ENCODE data around the gene CARS1.

The CARS1 gene

DNA sequence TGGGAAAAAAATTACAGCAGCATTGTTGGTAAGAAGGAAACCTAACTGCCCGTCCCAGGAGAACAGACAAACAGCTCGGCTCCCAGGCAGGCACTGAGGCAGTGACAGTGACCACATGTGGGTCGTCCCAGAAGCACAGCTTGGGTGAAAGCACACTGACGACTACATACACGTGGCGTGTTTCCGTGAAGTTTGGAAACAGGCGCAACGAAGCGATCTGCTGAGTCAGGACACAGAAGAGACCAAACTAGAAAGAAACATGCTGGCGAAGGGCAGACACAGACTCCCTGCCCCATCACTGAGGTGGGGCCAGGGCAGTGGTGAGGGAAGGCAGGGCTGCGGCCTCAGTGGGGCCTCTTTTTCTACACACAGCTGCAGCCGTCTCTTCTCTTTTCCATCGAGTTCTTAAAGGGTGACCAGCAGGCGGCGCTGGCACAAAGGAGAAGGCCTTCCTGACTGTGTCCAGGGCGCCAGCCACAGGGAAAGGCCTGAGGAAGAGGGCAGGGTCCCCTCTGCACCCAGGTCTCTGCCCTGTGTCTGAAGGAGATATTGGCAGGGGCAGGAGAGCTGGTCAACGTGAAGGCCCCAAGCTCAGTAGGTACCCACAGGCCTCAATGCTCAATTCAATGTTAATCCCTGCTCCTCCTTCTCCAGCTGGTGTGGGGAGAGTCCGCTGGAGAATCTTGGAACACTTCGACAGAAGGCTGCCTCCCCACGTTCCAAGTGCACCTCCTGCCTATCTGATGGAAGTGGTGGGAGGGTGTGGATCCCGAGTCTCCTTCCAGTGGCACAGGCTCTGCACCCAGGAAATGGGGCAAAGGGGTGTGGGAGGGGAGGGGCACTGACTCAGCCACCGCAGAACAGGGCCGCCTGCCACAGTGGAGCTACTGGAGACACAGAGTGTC is 19.9 kb downstream of the CARS1 start:
- peak; percentile 29 for DNase-seq (ENCODE audit: low read depth)

DNA sequence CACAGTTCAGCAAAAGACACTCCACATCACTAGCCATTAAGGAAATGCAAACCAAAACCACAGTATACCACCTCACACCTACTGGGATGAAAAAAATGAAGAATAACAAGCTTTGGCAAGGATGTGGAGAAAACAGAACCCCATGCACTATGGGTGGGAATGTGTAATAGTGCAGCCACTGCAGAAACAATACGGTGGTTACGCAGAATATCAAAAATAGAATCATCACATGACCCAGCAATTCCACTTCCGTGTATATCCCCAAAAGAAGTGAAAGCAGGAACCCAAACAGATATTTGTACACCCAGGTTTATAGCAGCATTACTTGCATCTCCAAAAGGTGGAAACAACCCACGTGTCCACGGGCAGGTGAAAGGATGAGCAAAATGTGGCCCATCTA is 20.8 kb downstream of the CARS1 start:
- DNase-seq (ENCODE audit: low read depth) = no peak

GRCh38 chr11:3035333-3035732 is 21.9 kb downstream of the CARS1 start:
- no peak for DNase-seq (ENCODE audit: low read depth)

DNA sequence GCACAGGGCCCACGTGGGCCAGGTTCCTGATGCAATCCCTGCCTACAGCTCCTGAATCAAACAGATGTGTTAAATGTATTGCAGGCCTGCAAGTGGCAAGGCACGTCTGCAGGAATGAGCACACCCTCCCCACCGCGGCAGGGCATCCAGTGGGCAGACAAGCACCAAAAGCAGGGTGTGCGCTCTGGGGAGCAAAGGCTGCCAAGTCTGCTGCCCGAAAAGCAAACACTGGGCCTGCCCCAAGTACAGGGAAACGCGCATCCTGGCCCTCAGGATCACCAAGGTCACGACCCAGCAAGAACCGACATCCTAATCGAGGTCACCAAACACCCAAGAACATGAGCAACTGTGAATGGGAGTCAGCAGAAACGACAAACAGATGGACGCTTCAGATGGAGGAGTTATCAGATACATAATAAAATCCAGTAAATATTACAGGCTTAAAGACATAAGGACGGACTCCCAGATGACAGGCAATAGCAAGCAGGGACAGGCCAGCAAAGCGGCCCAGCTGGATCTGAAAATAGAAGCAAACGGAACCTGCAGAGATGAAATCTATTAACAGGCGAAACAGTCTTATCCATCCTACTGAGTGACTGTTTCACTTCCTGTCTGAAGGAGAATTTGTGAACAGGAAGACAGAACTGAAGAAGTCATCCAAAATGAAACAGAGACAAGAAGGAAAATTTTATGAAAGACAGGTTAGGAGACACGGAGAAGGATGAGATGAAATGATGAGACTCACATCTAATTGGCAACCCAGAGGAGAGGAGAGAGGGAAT is 26.7 kb downstream of the CARS1 start:
- DNase-seq (ENCODE audit: low read depth) = no peak

DNA sequence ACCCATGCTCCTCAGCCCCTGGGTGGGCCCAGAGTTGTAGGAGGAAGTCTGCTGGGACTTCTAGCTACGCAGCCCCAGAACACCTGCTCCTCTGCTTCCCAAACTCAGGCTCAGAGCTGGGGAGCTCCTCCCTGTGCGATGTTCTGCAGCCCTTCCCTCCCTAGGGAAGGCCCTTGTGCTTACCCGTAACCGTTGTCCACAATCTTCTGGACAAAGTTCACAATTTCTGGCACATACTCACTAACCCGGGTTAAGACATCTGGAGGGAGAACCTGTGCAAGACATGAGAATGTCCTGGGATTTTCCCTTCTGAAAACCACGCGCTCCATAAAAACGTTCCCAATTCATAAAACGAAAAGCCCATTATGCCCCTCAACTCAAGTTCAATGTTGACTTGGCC is 28.4 kb downstream of the CARS1 start:
- DNase-seq (ENCODE audit: low read depth) = no peak

GRCh38 chr11:3026803-3027202 is 30.4 kb downstream of the CARS1 start:
- no peak for DNase-seq (ENCODE audit: low read depth)

- no peak for DNase-seq (ENCODE audit: low read depth)
Observed at GRCh38 chr11:3022982-3023381, 34.2 kb downstream of the CARS1 start.

- DNase-seq (ENCODE audit: low read depth) = no peak
Observed at GRCh38 chr11:3022300-3022967, 34.8 kb downstream of the CARS1 start.

- no peak for DNase-seq (ENCODE audit: low read depth)
Observed at GRCh38 chr11:3021125-3021524, 36.1 kb downstream of the CARS1 start.

GRCh38 chr11:3020011-3020410 is 37.2 kb downstream of the CARS1 start:
- no peak for DNase-seq (ENCODE audit: low read depth)

- DNase-seq (ENCODE audit: low read depth) = no peak
Observed at GRCh38 chr11:3018596-3018995, 38.6 kb downstream of the CARS1 start.

DNA sequence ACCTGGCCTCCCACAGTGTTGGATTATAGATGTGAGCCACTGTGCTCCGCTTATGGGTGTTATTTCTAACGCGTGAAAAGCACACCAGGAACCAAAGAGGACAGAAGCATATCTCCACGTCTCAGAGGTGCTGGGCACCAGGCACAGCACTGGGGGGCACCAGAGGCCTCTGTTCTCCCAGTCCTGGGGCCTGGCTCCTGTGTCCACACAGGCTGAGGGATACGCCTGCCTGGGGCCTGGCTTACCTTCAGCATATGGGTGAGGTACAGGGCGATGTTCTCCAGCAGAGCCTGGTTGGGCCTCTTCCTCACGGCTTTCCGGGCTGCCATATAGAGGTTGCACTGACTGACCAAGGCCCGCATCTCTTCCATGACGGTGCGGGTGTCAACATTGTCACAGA is 40.4 kb downstream of the CARS1 start:
- DNase-seq (ENCODE audit: low read depth) = no peak

- DNase-seq (ENCODE audit: low read depth) = no peak
Observed at GRCh38 chr11:3015796-3016195, 41.4 kb downstream of the CARS1 start.

- DNase-seq (ENCODE audit: low read depth) = no peak
Observed at GRCh38 chr11:3014943-3015342, 42.3 kb downstream of the CARS1 start.

- DNase-seq (ENCODE audit: low read depth) = no peak
Observed at GRCh38 chr11:3014057-3014938, 42.9 kb downstream of the CARS1 start.

DNA sequence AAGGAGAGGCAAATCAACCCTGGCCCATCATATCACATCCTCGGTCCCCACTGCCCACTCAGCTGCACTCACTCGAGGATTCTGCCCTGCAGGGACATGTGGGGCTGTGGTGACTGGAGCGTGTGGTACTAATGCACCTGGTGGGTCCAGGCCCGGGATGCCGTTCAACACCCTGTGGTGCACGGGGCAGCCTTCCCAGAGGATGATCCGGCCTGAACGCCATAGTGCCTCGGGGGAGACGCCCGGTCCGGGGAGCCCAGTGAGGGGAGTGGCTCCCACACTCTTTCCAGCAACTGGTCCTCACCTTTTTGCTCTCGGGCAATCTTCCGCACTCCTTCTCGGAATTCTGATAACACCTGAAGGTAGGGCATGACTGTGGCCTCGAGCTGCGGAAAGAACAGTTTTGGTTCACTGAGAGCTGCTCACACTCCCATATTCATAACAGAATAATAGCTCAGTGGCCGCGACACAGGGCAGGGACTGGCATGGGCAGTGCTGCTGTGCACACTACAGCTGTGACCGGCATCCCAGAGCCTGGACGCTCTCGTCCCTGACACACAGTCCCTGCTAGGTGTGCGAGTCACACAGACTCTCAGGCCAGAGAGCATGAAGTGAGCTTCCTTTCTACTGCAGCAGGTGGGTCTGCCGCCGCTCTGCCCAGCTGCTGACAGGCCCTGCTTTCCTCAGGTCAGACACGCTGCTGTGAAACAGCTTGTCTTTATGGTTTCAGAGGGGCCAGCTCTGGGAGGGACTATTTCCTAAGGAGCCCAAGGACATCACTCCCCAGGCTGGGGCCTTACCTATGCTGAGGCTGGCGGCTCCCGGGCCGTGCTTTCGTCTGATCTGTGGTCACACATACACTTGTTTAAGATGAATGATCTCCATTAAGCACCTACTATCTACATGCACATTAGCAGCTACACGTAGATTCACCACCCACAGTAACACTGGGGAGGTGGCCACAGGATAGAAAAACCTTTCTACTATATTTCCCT is 45.0 kb downstream of the CARS1 start:
- no peak for DNase-seq (ENCODE audit: low read depth)

DNA sequence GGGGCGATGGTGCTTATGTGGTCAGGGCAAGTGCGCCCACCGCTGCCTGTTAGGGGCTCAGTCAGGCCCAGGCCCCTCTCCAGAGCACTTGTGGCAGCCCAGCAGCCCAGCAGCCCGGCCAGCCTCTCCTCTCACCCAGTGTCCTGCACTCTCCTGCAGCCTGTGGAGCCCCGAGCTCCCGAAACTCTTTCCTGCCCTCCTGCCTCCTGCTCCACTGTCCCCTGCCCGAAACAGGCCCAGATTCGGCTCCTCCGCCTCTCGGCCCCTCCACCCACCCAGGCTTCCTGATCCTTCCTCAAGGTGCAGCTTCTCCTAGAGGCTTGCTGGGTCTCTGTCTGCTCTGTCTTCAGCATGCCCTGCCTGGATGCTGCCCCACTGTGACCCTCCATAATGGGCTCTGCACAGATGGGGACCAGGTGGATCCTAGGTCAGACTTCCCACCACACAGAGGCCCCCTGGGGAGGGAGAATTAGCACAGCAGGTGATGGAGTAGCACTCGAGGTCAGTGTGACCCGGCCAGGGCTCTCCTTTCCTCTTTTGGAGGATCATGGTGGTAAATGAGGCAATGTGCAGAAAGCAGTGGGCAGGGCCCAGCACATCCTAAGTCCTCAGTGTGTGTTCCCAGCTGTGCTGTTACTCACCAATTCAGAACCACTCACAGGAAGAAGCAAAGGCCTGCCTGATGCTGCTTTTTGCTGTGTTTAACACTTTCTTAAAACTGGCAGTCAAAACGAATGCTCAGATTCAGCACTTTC is 46.5 kb downstream of the CARS1 start:
- no peak for DNase-seq (ENCODE audit: low read depth)

DNA sequence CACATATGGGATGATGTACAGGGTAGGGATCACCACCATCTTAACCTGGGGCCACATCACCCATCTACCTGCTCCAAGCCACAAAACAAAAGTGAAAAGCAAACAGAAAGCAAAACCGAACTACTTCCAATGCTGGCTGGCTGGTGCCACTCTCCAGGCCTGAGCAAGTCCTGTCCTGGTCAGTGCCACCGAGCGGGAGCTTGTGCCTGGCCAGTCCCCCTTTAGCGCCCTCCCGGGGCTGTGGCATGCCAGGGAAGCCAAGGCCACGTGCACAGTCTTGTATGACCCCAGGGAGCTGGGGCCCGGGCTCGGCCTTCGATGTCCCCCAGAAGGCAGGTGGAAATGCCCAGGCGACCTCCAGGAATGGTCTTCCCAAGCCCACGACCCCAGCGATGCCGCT is 47.2 kb downstream of the CARS1 start:
- no peak for DNase-seq (ENCODE audit: low read depth)

DNA sequence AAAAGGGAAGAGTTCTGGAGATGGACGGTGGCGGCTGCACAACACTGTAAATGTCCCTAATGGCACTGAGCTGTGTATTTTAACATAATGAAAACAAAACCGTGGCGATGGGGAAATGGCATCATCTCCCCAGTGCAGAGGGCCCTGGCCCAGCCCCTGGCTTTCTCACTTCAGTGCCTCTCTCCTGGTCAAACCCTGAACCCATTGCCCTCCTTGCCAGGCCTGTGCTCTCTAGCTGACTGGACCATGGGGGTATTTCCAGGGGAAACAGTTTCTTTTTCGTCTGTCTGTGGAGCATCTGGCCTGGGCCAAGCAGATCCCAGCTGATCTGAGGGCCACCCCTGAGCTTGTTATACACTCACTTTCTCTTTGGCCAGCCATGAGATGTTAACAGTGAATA is 47.7 kb downstream of the CARS1 start:
- DNase-seq (ENCODE audit: low read depth) = no peak
